Adrenal gland (tissue), 5 donors: ENCODE results near the gene CERK.

Experiments used
- POLR2A ChIP-seq, 2 donors: fragments of 450-650 bp; IDR thresholded peaks; one replicate each; pipeline ENCODE4 v1.6.1; 2017; ENCODE audit warnings: antibody characterized with exemption in 2 of 2, mild to moderate bottlenecking in 2 of 2, moderate library complexity in 1 of 2
- TF ChIP-seq, protein P1 (sequence below), 6 experiments: fragments of 450-650 bp in 4 of 6; fragments of 200-600 bp in 2 of 6; sonication (generic) in 1 of 6; IDR thresholded peaks; 1 replicate in 5 of 6; 2 replicates in 1 of 6; pipeline versions ENCODE4 v1.5.1 to v1.8.0; 2016 to 2021; ENCODE audit warnings: antibody characterized with exemption in 6 of 6, mild to moderate bottlenecking in 2 of 6, moderate library complexity in 1 of 6
- donor health status: DM: no; HTN: no; CAD: no.

GRCh38 chr22:46663001-46663400 is 75.1 kb downstream of the CERK start:
- TF ChIP-seq POLR2A (IDR thresholded peaks at IDR 0.05): no peak
- TF ChIP-seq, protein P1, sequence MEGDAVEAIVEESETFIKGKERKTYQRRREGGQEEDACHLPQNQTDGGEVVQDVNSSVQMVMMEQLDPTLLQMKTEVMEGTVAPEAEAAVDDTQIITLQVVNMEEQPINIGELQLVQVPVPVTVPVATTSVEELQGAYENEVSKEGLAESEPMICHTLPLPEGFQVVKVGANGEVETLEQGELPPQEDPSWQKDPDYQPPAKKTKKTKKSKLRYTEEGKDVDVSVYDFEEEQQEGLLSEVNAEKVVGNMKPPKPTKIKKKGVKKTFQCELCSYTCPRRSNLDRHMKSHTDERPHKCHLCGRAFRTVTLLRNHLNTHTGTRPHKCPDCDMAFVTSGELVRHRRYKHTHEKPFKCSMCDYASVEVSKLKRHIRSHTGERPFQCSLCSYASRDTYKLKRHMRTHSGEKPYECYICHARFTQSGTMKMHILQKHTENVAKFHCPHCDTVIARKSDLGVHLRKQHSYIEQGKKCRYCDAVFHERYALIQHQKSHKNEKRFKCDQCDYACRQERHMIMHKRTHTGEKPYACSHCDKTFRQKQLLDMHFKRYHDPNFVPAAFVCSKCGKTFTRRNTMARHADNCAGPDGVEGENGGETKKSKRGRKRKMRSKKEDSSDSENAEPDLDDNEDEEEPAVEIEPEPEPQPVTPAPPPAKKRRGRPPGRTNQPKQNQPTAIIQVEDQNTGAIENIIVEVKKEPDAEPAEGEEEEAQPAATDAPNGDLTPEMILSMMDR (IDR thresholded peaks at IDR 0.05): no peak
